Stimulated activated CD4-positive, alpha-beta T cell treated with anti-CD3 and anti-CD28 coated beads, Interleukin-4, amount 100 ng/mL, for 24 hours (primary cell): ENCODE data around the gene ZSCAN10.
A peak's percentile ranks its signal among the peaks of the same experiment; 100 is the strongest.
"Not testable (repeated sequence)": the region's sequence is repeated elsewhere in the genome, so short reads cannot be mapped to it uniquely, and the experiment has no call there.

Experiments used
- DNase-seq: peaks from one replicate; pipeline ENCODE4 v3.0.0-alpha.2; 2020

The ZSCAN10 gene

DNA sequence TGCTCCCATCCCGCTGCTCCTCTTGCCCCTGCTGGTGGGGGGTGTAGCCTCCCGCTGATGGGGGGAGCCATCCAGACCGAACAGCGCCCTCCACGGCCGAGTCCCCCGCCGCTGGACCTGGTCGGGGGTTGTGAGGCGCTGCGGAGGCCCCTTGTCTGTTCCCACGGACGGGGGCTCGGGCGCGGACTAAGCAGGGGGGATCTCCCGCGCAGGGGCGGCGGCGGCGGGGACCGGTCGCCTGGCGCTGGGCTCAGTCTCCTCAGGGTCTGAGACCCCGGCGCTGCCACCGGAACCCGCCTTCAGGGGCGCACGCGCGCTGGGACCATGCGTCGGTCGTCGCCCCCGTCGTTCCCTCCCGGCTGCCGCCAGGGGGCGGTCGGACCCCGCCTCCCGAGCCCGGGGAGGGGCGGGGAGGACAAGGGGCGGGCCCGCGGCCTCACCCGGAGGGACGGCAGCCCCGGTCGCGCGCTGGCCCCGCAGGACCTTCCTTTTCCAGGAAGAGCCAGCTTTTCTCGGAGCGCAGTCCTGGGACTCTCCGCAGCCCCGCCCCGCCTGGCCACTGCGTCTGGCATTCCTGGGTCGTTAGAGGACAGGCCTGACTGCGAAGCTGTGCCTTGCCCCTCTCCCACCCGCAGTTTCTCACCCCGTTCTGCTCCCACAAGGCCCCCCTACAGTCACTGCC is 39.9 kb downstream of the ZSCAN10 start:
- DNase-seq: peak; percentile 86

GRCh38 chr16:3058139-3059030 is 40.7 kb downstream of the ZSCAN10 start:
- peak; percentile 52 for DNase-seq

DNA sequence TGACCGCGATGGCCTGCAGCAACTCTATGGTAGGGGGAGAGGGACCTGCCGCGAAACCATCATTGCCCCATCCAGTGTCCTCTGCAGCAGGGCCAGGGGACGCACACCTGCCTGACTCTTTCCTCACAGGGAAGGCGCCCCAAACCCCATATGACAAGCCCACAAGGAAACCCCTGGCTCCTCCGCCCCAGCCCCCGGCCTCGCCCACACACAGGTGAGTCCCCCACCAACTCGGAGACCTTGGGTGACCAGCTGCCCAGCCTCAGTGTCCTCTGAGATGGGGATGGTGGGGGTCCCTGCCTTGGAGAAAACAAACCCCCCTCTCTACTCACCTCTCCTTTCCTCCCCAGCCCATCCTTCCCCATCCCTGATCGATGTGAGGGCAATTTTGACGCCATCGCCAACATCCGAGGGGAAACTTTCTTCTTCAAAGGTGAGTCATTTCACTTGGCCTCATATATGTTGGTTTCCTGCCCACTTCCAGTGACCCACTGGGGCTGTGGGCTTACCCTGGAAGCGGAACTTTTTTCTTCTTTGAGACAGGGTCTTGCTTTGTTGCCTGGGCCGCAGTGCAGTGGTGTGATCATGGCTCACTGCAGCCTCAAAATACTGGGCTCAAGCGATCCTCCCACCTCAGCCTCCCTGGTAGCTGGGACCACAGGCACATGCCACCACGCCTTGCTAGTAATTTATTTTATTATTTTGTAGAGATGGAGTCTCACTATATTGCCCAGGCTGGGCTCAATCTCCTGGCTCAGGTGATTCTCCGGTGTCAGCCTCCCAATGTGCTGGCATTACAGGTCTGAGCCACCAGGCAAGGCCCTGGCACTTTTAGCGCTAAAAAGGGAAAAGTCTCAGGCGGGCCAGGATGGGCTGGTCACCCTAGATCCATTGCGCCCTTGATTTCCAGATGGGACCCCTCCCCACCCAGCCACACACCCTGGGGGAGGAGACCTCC is 41.6 kb downstream of the ZSCAN10 start:
- DNase-seq: no peak

DNA sequence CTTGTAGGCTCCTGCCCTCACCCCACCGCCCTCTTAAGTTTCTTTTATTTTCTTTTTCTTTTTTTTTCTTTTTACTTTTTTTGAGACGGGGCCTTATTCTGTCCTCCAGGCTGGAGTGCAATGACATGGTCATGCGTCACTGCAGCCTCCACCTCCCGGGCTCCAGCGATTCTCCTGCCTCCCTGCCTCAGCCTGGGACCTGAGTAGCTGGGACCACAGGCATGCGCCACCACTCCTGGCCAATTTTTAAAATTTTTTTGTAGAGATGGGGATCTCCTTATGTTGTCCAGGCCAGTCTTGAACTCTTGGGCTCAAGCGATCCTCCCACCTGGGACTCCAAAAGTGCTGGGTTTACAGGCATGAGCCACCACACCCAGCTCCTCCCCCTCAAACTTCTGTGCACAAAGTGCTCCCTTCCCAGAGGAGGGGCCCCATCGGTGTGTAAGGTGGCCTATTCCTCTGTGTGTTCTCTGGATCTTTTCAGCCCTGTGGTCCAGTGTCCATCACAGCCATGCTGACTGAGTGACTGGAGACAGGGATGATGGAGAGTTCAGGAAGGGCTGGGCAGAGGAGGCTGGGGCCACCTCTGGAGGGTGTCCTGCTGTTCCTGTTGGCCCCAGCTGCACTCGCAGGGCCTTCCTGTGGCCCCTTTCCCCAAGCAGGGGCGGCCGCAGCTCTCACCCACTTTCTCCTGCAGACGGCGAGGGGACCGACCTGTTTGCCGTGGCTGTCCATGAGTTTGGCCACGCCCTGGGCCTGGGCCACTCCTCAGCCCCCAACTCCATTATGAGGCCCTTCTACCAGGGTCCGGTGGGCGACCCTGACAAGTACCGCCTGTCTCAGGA is 42.5 kb downstream of the ZSCAN10 start:
- DNase-seq: no peak

DNA sequence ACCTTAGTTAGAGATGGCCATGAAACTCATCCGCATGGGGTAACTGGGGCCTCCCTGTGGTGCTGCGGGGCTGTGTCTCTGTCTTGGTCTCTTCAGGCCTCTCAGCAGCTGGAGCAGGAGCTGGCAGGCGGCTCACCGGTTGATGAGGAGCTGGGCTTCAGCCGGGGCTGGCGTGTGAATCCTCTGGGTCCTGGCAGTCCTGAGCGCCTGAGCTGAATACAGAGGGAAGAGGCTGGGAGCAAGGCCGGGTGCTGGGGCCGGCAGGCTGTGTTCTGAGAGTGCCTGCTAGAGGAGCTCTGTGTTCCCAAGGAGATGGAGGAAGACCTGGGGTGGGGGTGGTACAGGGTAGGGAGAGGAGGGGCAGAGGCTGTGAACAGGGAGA is 43.4 kb downstream of the ZSCAN10 start:
- DNase-seq: not testable (repeated sequence)

GRCh38 chr16:3054965-3055733 is 43.9 kb downstream of the ZSCAN10 start:
- DNase-seq: no peak

DNA sequence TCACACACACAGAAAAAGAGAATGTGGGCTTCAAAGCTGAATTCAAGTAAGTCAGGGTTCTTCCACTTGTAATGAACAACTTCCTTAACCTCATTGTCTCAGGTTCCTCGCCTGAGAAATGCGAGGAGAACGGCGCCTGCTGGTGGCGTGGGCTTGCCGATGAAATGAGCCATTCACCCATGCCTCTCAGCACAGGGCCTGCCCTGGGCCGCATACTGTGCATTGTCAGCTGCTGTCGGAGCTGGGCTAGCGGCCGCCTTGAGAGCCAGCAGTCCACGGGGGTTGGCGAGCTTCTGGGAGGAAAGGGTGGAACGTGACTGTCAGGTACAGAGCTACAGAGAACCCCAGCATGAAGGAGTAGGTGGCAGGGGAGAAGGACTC is 45.8 kb downstream of the ZSCAN10 start:
- not testable (repeated sequence) for DNase-seq

- DNase-seq: not testable (repeated sequence)
These were observed 46.3 kb downstream of the ZSCAN10 start for GRCh38 chr16:3052571-3053329.

- DNase-seq: no peak
These were observed 47.6 kb downstream of the ZSCAN10 start for GRCh38 chr16:3051494-3051893.

GRCh38 chr16:3051009-3051408 is 48.1 kb downstream of the ZSCAN10 start:
- DNase-seq: no peak

- DNase-seq: no peak
These were observed 48.6 kb downstream of the ZSCAN10 start for GRCh38 chr16:3050487-3050886.

DNA sequence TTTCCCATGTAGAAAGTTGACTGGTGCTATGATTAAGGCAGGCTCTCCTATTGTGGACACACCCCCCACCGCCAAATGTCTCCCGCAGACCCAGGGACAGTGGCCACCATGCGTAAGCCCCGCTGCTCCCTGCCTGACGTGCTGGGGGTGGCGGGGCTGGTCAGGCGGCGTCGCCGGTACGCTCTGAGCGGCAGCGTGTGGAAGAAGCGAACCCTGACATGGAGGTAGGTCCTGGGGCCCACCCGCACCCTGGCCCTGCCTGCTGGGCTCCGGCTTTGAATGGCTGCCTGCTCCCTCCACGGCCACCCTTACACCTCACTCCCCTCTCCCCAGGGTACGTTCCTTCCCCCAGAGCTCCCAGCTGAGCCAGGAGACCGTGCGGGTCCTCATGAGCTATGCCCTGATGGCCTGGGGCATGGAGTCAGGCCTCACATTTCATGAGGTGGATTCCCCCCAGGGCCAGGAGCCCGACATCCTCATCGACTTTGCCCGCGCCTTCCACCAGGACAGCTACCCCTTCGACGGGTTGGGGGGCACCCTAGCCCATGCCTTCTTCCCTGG is 49.1 kb downstream of the ZSCAN10 start:
- no peak for DNase-seq

GRCh38 chr16:3047387-3047720 is 51.7 kb downstream of the ZSCAN10 start:
- DNase-seq: no peak

DNA sequence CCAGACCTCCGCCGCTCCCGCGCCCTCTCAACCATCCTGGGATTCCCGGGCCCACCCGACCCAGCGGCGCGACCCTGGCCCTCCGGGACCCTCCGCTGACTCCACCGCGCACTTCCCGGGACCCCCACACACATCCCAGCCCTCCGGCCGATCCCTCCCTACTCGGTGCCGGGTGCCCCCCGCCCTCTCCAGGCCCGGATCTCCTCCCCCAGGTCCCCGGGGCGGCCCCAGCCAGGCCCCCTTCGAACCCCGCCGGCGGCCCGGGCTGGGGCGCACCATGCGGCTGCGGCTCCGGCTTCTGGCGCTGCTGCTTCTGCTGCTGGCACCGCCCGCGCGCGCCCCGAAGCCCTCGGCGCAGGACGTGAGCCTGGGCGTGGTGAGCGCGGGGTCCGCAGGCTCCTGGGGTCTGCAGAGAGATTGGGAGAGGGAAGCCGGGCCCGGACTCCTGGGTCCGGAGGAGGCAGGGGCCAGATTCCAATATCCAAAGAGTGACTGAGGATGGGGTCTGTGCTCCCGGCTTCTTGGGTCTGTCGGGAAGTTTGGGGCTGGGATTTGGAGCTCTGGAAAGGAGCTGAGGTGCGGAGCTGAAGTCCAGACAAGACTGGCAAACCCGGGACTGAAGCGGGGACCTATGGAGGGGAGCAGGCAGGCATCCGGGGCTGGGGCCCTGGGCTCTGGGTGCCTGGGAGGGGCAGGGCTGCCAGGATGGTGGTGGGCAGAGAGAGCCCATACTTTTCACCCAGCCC is 52.3 kb downstream of the ZSCAN10 start:
- DNase-seq: no peak

DNA sequence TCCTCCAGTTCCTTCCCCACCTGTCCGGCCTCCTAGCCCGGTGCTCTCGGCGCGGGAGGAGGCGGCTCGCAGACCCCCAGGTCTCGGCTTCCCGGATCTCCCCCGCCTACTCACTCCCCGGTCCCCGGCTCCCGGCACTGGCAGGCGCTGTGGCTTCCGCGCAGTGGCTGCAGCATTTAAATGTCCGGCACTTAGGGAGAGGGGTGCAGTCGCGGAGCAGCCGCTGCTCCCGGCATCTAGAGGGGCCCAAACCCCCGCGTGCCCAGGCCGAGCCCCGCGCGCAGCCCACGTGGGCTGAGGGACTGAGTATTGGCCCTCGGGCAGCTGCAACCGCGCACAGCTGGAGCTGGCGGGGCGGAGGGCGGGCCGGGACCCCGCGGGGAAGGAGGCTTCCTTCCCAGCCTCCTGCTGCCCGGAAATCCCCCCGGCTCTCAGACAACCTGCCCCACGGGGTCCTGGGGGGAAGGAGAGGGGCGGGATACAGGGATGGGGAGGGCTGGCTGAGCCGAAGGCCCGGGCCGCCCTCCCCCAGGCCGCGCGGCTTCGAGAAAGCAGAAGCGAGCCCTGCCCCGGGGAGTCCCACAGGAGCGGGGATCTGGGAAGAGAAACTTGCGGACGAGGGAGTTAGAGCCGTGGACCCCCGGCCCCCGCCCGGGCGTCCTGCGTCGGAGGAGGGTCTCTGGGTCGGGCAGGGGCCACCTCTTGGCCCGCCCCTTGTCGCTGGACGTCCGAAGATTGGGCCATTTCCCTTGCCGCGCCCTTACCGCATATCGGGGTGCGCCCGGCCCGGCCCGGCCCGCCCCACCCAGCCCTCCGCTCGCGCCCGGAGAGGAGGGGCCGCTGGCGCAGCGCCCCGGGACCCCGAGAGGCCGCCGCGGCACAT is 53.1 kb downstream of the ZSCAN10 start, which contains the start of gene MMP25:
TSS of gene MMP25 (plus strand) at position 804 of the 883 bp plus-strand sequence. CDS start 357 bp downstream, outside the sequence.
- no peak for DNase-seq

GRCh38 chr16:3044708-3045107 is 54.4 kb downstream of the ZSCAN10 start:
- DNase-seq: no peak

GRCh38 chr16:3042376-3042775 is 56.7 kb downstream of the ZSCAN10 start:
- DNase-seq: no peak

- no peak for DNase-seq
These were observed 60.2 kb downstream of the ZSCAN10 start for GRCh38 chr16:3038896-3039295.
